K562 (cell line): ENCODE results near the gene CLCA2. TPM values are rescaled to one million over a fixed set of nuclear protein-coding genes. Genes with fewer than 3 reads are reported as not detected.

ENCODE experiments used
- DDX20 ChIP-seq: fragments of 450-650 bp; IDR thresholded peaks from 2 replicates; pipeline ENCODE4 v1.6.1; 2016; ENCODE audit warnings: missing genetic modification characterization, low read depth, mild to moderate bottlenecking, missing compliant biosample characterization, moderate library complexity
- FOSL1 ChIP-seq: fragments of 200-800 bp; sonication (Bioruptor generic); conservative IDR thresholded peaks from 2 replicates; pipeline ENCODE4 v1.6.1; 2016; ENCODE audit warnings: missing genetic modification characterization, missing compliant biosample characterization
- GABPA ChIP-seq: fragments of 200-800 bp; sonication (Bioruptor generic); conservative IDR thresholded peaks from 2 replicates; pipeline ENCODE4 v1.6.1; 2016; ENCODE audit warnings: low read depth, missing genetic modification characterization, missing compliant biosample characterization
- ILF3 ChIP-seq: fragments of 450-650 bp; IDR thresholded peaks from 2 replicates; pipeline ENCODE4 v1.6.1; 2018; ENCODE audit warnings: antibody characterized with exemption, mild to moderate bottlenecking, moderate library complexity, borderline replicate concordance
- KLF6 ChIP-seq: fragments of 250-450 bp; sonication (Bioruptor Pico); IDR thresholded peaks from 2 replicates; pipeline ENCODE4 v1.4.0; 2020; ENCODE audit warnings: mild to moderate bottlenecking, moderate library complexity, borderline replicate concordance
- MBD2 ChIP-seq: sonication (generic); IDR thresholded peaks from 2 replicates; pipeline ENCODE4 v1.6.1; 2016; ENCODE audit warnings: low read depth, borderline replicate concordance
- MECOM ChIP-seq: fragments of 250-450 bp; sonication (Bioruptor Pico); IDR thresholded peaks from 2 replicates; pipeline ENCODE4 v1.8.0; 2022; ENCODE audit warnings: inconsistent platforms
- RAD21 ChIP-seq, 2 experiments: fragments of 250-450 bp in 1 of 2; fragments of 450-650 bp in 1 of 2; sonication (Bioruptor Pico) in 1 of 2; formaldehyde crosslinking in 1 of 2; IDR thresholded peaks in 1 of 2; conservative IDR thresholded peaks in 1 of 2; 2 replicates each; pipeline versions ENCODE4 v1.4.0 to v1.8.0; 2020 to 2022; ENCODE audit warnings: mild to moderate bottlenecking in 2 of 2, moderate library complexity in 1 of 2
- SOX6 ChIP-seq: fragments of 450-650 bp; IDR thresholded peaks from 2 replicates; pipeline ENCODE4 v1.6.1; 2014; ENCODE audit warnings: mild to moderate bottlenecking
- ZNF175 ChIP-seq: fragments of 200-800 bp; sonication (Bioruptor generic); IDR thresholded peaks from 2 replicates; pipeline ENCODE4 v1.6.1; 2016; ENCODE audit warnings: low read depth, mild to moderate bottlenecking, missing genetic modification characterization, missing compliant biosample characterization
- ZNF311 ChIP-seq: fragments of 250-450 bp; sonication (Bioruptor Pico); IDR thresholded peaks from 2 replicates; pipeline ENCODE4 v1.4.0; 2020; ENCODE audit warnings: mild to moderate bottlenecking, moderate library complexity
- polyA plus RNA-seq, 8 experiments: library from polyadenylated mRNA; depleted of rRNA in 4 of 8; stranded (reverse) in 5 of 8; unstranded in 3 of 8; fragments of >200 nt; fragmentation: Nextera tagmentation in 2 of 8; fragmentation: Illumina TruSeq in 1 of 8; extraction: Ambion mirVana in 2 of 8; extraction: Trizol in 1 of 8; gene quantifications; 2 replicates each; pipeline versions ENCODE4 v1.2.1 to v1.2.3, GENCODE V29; 2011 to 2014; ENCODE audit warnings: inconsistent platforms in 1 of 8, missing spikeins in 1 of 8
- total RNA-seq, 7 experiments: library from RNA; depleted of rRNA in 6 of 7; stranded (reverse); fragments of >200 nt in 6 of 7; fragmentation: Illumina TruSeq in 2 of 7; extraction: Trizol in 2 of 7; gene quantifications; 2 replicates each; pipeline versions ENCODE4 v1.2.1 to v1.2.3, GENCODE V29; 2011 to 2021; ENCODE audit warnings: low replicate concordance in 1 of 7
- TF ChIP-seq, protein P1 (sequence below): fragments of 250-450 bp; sonication (Bioruptor Pico); IDR thresholded peaks from 2 replicates; pipeline ENCODE4 v1.5.0; 2021; ENCODE audit warnings: mild to moderate bottlenecking, moderate library complexity
- TF ChIP-seq, protein P2 (sequence below), 2 experiments: fragments of 450-650 bp; conservative IDR thresholded peaks; 2 replicates each; pipeline ENCODE4 v1.6.1; 2017; ENCODE audit warnings: mild to moderate bottlenecking in 2 of 2, moderate library complexity in 2 of 2
- TF ChIP-seq, protein P3 (sequence below), 3 experiments: IDR thresholded peaks in 2 of 3; conservative IDR thresholded peaks in 1 of 3; 2 replicates each; pipeline ENCODE4 v1.5.1; 2011 to 2012; ENCODE audit warnings: low read length in 3 of 3, mild to moderate bottlenecking in 3 of 3, control low read depth in 2 of 3, improper control_type of control experiment in 1 of 3, inconsistent platforms in 1 of 3, low read depth in 1 of 3, mixed read lengths in 1 of 3, moderate library complexity in 1 of 3; ENCODE audit not compliant: insufficient read depth in 2 of 3
- TF ChIP-seq, protein P4 (sequence below): IDR thresholded peaks from 3 replicates; pipeline ENCODE4 v1.6.1; 2011; ENCODE audit warnings: borderline replicate concordance, mild to moderate bottlenecking, moderate library complexity; ENCODE audit not compliant: insufficient read length; ENCODE audit errors: extremely low read depth
- TF ChIP-seq, protein P5 (sequence below): fragments of 250-450 bp; sonication (Bioruptor Pico); IDR thresholded peaks from 2 replicates; pipeline ENCODE4 v1.8.0; 2021; ENCODE audit warnings: borderline replicate concordance, mild to moderate bottlenecking, moderate library complexity; ENCODE audit not compliant: poor library complexity, severe bottlenecking

Gene CLCA2
- total and polyA plus RNA-seq, 9 of the 15 experiments (the other 6 are each of a cell fraction or from before 2014, with no cell fraction given), result 0.03 TPM; not detected in 8

DNA sequence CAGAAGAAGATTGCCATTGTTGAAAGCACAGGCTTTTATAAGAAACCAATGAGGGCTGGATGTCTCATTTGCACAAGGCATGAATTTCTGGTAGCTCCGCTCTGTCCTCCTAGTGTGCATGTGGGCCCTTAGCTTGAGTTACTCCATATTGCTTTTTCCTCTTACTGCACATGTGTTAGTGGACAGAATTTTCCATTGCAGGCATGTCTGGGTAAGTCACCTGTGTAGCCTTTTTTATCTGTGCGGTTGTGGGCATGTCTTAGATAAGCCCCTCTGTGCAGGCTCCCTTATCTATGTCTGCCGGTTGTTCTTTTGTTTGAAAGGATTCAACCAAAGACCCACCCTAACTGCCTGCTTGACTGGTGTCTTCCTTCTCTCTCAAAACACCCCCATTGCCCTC lies 37.5 kb downstream of the CLCA2 start (continued):
- TF ChIP-seq, protein P1, sequence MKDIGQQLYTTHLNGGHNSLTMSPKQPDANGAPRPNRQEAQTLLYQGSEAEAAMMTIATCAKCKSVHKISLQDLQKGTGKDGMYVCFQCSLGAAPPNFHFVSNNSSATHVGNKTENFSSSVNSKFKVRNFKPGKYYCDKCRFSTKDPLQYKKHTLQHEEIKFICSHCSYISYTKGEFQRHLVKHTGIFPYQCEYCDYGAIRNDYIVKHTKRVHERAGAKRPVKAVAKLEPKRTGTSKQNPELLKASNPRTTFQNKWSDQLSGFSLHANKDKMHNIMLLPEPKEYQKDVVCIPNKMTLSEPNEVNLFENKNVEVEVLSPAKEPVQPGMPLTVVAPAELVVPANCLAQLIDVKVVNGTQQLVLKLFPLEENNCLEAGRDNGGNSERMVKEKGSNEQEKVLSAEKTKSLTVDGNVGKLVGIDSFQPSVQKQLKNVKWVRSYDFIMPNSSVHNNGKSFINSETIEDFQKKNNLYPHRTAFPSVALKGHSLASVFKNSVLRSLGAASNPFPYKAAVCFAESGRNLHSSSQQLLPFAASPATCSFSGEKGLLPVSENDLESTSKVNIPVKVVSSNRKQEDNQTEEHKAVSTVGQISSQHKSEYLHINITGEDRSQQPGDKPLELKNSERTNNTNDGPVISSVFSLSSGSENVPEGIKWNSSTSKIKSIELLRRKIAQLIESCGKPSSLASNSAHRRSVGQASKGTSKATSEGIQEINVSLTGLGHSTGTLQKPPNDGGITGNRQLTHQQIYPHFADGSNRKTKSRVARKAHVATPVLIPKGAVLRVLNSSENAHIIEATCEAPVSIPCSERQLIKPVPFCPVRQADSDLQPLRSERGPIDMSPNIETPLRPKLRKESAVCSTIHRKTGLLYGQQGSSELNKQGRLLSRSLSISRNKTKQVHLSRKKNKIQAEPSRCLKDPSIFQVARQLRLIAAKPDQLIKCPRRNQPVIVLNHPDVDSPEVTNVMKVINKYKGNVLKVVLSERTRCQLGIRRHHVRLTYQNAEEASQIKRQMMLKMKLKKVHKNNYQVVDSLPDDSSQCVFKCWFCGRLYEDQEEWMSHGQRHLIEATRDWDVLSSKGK (CRISPR knock-in tag), result no peak
- TF ChIP-seq, protein P2, sequence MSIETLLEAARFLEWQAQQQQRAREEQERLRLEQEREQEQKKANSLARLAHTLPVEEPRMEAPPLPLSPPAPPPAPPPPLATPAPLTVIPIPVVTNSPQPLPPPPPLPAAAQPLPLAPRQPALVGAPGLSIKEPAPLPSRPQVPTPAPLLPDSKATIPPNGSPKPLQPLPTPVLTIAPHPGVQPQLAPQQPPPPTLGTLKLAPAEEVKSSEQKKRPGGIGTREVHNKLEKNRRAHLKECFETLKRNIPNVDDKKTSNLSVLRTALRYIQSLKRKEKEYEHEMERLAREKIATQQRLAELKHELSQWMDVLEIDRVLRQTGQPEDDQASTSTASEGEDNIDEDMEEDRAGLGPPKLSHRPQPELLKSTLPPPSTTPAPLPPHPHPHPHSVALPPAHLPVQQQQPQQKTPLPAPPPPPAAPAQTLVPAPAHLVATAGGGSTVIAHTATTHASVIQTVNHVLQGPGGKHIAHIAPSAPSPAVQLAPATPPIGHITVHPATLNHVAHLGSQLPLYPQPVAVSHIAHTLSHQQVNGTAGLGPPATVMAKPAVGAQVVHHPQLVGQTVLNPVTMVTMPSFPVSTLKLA (conservative IDR thresholded peaks at IDR 0.05), result peak in 1 of 2 experiments; percentile 47; a peak in 3 of 4 replicates
- TF ChIP-seq, protein P3, sequence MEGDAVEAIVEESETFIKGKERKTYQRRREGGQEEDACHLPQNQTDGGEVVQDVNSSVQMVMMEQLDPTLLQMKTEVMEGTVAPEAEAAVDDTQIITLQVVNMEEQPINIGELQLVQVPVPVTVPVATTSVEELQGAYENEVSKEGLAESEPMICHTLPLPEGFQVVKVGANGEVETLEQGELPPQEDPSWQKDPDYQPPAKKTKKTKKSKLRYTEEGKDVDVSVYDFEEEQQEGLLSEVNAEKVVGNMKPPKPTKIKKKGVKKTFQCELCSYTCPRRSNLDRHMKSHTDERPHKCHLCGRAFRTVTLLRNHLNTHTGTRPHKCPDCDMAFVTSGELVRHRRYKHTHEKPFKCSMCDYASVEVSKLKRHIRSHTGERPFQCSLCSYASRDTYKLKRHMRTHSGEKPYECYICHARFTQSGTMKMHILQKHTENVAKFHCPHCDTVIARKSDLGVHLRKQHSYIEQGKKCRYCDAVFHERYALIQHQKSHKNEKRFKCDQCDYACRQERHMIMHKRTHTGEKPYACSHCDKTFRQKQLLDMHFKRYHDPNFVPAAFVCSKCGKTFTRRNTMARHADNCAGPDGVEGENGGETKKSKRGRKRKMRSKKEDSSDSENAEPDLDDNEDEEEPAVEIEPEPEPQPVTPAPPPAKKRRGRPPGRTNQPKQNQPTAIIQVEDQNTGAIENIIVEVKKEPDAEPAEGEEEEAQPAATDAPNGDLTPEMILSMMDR (IDR thresholded peaks at IDR 0.05 in 2 of 3, conservative IDR thresholded peaks at IDR 0.05 in 1 of 3; ENCODE audit: insufficient read depth in 2 of 3, low read depth in 1 of 3, low read length in 3 of 3), result peak in 1 of 3 experiments; percentile 2; a peak in 1 of 6 replicates
- TF ChIP-seq ZNF311 (CRISPR knock-in tag) (peak; percentile 100), MBD2 (peak; percentile 24; the same call in 1 of the 2 replicates), GABPA (tag) (no peak; the same call in 1 of the 2 replicates), MECOM (CRISPR knock-in tag) (peak; percentile 98), KLF6 (peak; percentile 99), ZNF175 (CRISPR knock-in tag) (peak; percentile 74; the same call in 1 of the 2 replicates), FOSL1 (peak; percentile 27; the same call in 1 of the 2 replicates), SOX6 (peak; percentile 98), ILF3 (no peak), DDX20 (tag) (peak; percentile 95), RAD21 (CRISPR knock-in tag; conservative IDR thresholded peaks at IDR 0.05 in 1 of 2, IDR thresholded peaks at IDR 0.05 in 1 of 2) (no peak; a peak in 1 of 4 replicates)
- TF ChIP-seq, protein P4, sequence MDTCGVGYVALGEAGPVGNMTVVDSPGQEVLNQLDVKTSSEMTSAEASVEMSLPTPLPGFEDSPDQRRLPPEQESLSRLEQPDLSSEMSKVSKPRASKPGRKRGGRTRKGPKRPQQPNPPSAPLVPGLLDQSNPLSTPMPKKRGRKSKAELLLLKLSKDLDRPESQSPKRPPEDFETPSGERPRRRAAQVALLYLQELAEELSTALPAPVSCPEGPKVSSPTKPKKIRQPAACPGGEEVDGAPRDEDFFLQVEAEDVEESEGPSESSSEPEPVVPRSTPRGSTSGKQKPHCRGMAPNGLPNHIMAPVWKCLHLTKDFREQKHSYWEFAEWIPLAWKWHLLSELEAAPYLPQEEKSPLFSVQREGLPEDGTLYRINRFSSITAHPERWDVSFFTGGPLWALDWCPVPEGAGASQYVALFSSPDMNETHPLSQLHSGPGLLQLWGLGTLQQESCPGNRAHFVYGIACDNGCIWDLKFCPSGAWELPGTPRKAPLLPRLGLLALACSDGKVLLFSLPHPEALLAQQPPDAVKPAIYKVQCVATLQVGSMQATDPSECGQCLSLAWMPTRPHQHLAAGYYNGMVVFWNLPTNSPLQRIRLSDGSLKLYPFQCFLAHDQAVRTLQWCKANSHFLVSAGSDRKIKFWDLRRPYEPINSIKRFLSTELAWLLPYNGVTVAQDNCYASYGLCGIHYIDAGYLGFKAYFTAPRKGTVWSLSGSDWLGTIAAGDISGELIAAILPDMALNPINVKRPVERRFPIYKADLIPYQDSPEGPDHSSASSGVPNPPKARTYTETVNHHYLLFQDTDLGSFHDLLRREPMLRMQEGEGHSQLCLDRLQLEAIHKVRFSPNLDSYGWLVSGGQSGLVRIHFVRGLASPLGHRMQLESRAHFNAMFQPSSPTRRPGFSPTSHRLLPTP, result no peak
- TF ChIP-seq, protein P5, sequence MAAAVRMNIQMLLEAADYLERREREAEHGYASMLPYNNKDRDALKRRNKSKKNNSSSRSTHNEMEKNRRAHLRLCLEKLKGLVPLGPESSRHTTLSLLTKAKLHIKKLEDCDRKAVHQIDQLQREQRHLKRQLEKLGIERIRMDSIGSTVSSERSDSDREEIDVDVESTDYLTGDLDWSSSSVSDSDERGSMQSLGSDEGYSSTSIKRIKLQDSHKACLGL (CRISPR knock-in tag), result peak; percentile 94
